ENCODE measurements around the gene SEC22C. TPM values are rescaled to one million over a fixed set of nuclear protein-coding genes. Genes with fewer than 3 reads are reported as not detected.
"Not testable (repeated sequence)": the region's sequence is repeated elsewhere in the genome, so short reads cannot be mapped to it uniquely, and the experiment has no call there.

The SEC22C gene
- polyA plus RNA-seq, 1 donor (not counting 4 experiments of a cell fraction or from before 2014, with no cell fraction given), result 58.4 TPM

GRCh38 chr3:42600111-42600957, 18.6 kb upstream of the SEC22C start, which contains the start of gene NKTR:
NKTR (plus strand) TSS chr3:42600686; CDS start chr3:42601007, 321 bp downstream.
- H3K36me3 ChIP-seq (ENCODE audit: control insufficient read depth in 2 of 2, extremely low read depth in 1 of 2, insufficient read depth in 2 of 2, low read length in 2 of 2), result no peaks in the 10 kb centered on the region
- peak within 1 kb of the TSS; percentile 94 for H3K9ac ChIP-seq (ENCODE audit: control insufficient read depth, extremely low read depth, insufficient read depth, low read length)
- no peaks in the 10 kb centered on the region for H3K27me3 ChIP-seq (ENCODE audit: control insufficient read depth, extremely low read depth, insufficient read depth, low read length)
- dilution Hi-C loops (cut with MboI; ENCODE audit: extremely low pct_ligation_motif_present, low sequenced_read_pairs), result no loop called here
- peak; percentile 95 for DNase-seq (ENCODE audit: low read depth, low spot score)
- FAIRE-seq, result peak; percentile 81
- TF ChIP-seq EZH2 (IDR thresholded peaks at IDR 0.05; ENCODE audit: low read length), result no peak
- TF ChIP-seq CTCF (optimal IDR thresholded peaks at IDR 0.05 in 1 of 3, IDR thresholded peaks at IDR 0.05 in 1 of 3, conservative IDR thresholded peaks at IDR 0.05 in 1 of 3; ENCODE audit: extremely low read depth in 1 of 3, insufficient read depth in 2 of 3, low read length in 3 of 3), result no peak
- peaks cover 4% of the 10 kb centered on the region for H4K20me1 ChIP-seq (ENCODE audit: control insufficient read depth, extremely low read depth, insufficient read depth, low read length)
- H3K9me3 ChIP-seq (ENCODE audit: control insufficient read depth, low read depth, low read length), result no peaks in the 10 kb centered on the region
- peak within 1 kb of the TSS; percentile 83 for H3K27ac ChIP-seq (ENCODE audit: control insufficient read depth, insufficient read depth, low read length)
- H3K79me2 ChIP-seq (ENCODE audit: control insufficient read depth, insufficient read depth, low read length), result peaks cover 44% of the 10 kb centered on the region
- H3K4me1 ChIP-seq (ENCODE audit: control insufficient read depth, extremely low read depth, insufficient read depth, low read length), result peaks cover 22% of the 10 kb centered on the region
- H3K4me2 ChIP-seq (ENCODE audit: control insufficient read depth, extremely low read depth, insufficient read depth, low read depth, low read length), result peak within 1 kb of the TSS; percentile 95
- H3K9me1 ChIP-seq (ENCODE audit: control insufficient read depth, extremely low read depth, insufficient read depth, low read length), result no peaks in the 10 kb centered on the region
- peak within 1 kb of the TSS; percentile 88 for H2AFZ ChIP-seq (ENCODE audit: control insufficient read depth, low read length)
- peak within 1 kb of the TSS; percentile 72 to 98 (median 93) for H3K4me3 ChIP-seq (ENCODE audit: control insufficient read depth in 2 of 3, extremely low read depth in 1 of 3, insufficient read depth in 2 of 3, low read depth in 1 of 3, low read length in 3 of 3)

- H3K9me3 ChIP-seq (ENCODE audit: control insufficient read depth, low read depth, low read length); H3K9me1 ChIP-seq (ENCODE audit: control insufficient read depth, extremely low read depth, insufficient read depth, low read length); dilution Hi-C loops (cut with MboI; ENCODE audit: extremely low pct_ligation_motif_present, low sequenced_read_pairs); H3K4me1 ChIP-seq (ENCODE audit: control insufficient read depth, extremely low read depth, insufficient read depth, low read length); H3K4me2 ChIP-seq (ENCODE audit: control insufficient read depth, extremely low read depth, insufficient read depth, low read depth, low read length); FAIRE-seq; H2AFZ ChIP-seq (ENCODE audit: control insufficient read depth, low read length); H4K20me1 ChIP-seq (ENCODE audit: control insufficient read depth, extremely low read depth, insufficient read depth, low read length); H3K9ac ChIP-seq (ENCODE audit: control insufficient read depth, extremely low read depth, insufficient read depth, low read length); H3K27ac ChIP-seq (ENCODE audit: control insufficient read depth, insufficient read depth, low read length); DNase-seq (ENCODE audit: low read depth, low spot score); H3K4me3 ChIP-seq (ENCODE audit: control insufficient read depth in 2 of 3, extremely low read depth in 1 of 3, insufficient read depth in 2 of 3, low read depth in 1 of 3, low read length in 3 of 3); H3K36me3 ChIP-seq (ENCODE audit: control insufficient read depth in 2 of 2, extremely low read depth in 1 of 2, insufficient read depth in 2 of 2, low read length in 2 of 2); H3K27me3 ChIP-seq (ENCODE audit: control insufficient read depth, extremely low read depth, insufficient read depth, low read length): not testable (repeated sequence)
- H3K79me2 ChIP-seq (ENCODE audit: control insufficient read depth, insufficient read depth, low read length), result peaks cover 23% of the 10 kb centered on the region
Observed at GRCh38 chr3:42597098-42597497, 15.3 kb upstream of the SEC22C start.

Data from keratinocyte (primary cell).